Stimulated activated CD4-positive, alpha-beta T cell treated with anti-CD3 and anti-CD28 coated beads, TNF-alpha, amount 100 ng/mL, for 4 hours (primary cell): ENCODE results near the gene STARD5.
A peak's percentile ranks its signal among the peaks of the same experiment; 100 is the strongest.

Source experiments
- DNase-seq, 3 experiments: peaks; one replicate each; pipeline ENCODE4 v3.0.0-alpha.2; 2020; ENCODE audit warnings: low read depth in 3 of 3

Gene STARD5

GRCh38 chr15:81274931-81275707, 48.8 kb downstream of the STARD5 start:
- peak; percentile 61 to 68 (median 67) for DNase-seq

- no peak for DNase-seq
These were observed 49.7 kb downstream of the STARD5 start for GRCh38 chr15:81274255-81274654.

GRCh38 chr15:81273855-81274254, 50.1 kb downstream of the STARD5 start:
- no peak for DNase-seq

- DNase-seq = no peak
These were observed 50.7 kb downstream of the STARD5 start for GRCh38 chr15:81273200-81273599.

GRCh38 chr15:81271761-81272644, 51.9 kb downstream of the STARD5 start:
- DNase-seq = no peak

GRCh38 chr15:81270781-81271491, 53.0 kb downstream of the STARD5 start:
- no peak for DNase-seq

GRCh38 chr15:81270188-81270587, 53.8 kb downstream of the STARD5 start:
- DNase-seq = no peak

GRCh38 chr15:81268881-81269601, 54.9 kb downstream of the STARD5 start:
- no peak for DNase-seq

- DNase-seq = no peak
These were observed 55.6 kb downstream of the STARD5 start for GRCh38 chr15:81268340-81268739.

- peak; percentile 69 to 76 (median 70) for DNase-seq
These were observed 57.8 kb downstream of the STARD5 start for GRCh38 chr15:81265944-81266775.

- DNase-seq = no peak
These were observed 58.5 kb downstream of the STARD5 start for GRCh38 chr15:81265256-81265943.

GRCh38 chr15:81264072-81264857, 59.7 kb downstream of the STARD5 start:
- DNase-seq = no peak

GRCh38 chr15:81263477-81263876, 60.5 kb downstream of the STARD5 start:
- DNase-seq = no peak

- no peak for DNase-seq
These were observed 62.6 kb downstream of the STARD5 start for GRCh38 chr15:81261172-81261811.

- no peak for DNase-seq
These were observed 64.1 kb downstream of the STARD5 start for GRCh38 chr15:81259760-81260298.
